Measurements from ENCODE around the gene ITPRIPL1. TPM values are rescaled to one million over a fixed set of nuclear protein-coding genes. Genes with fewer than 3 reads are reported as not detected.

Gene ITPRIPL1
- total and polyA plus RNA-seq, 9 donors: 0.11 to 1.2 (median 0.46) TPM

GRCh38 chr2:96315005-96315399, 10.1 kb upstream of the ITPRIPL1 start:
- intact Hi-C loops (cut with DNase I): no loop called here
- H3K9me3 ChIP-seq: no peaks in the 10 kb centered on the region
- H3K4me1 ChIP-seq (ENCODE audit: insufficient read depth): no peaks in the 10 kb centered on the region
- no peak overlapping the region for H3K4me3 ChIP-seq
- H3K36me3 ChIP-seq: no peaks in the 10 kb centered on the region
- 64 to 67% (median 66%) methylated on average over 3 of the region's 3 CpGs for WGBS, 3 donors
- no peak overlapping the region for H3K27ac ChIP-seq
- no peaks in the 10 kb centered on the region for H3K27me3 ChIP-seq
- no peak for TF ChIP-seq CTCF (IDR thresholded peaks at IDR 0.05)
- no peak for DNase-seq

DNA sequence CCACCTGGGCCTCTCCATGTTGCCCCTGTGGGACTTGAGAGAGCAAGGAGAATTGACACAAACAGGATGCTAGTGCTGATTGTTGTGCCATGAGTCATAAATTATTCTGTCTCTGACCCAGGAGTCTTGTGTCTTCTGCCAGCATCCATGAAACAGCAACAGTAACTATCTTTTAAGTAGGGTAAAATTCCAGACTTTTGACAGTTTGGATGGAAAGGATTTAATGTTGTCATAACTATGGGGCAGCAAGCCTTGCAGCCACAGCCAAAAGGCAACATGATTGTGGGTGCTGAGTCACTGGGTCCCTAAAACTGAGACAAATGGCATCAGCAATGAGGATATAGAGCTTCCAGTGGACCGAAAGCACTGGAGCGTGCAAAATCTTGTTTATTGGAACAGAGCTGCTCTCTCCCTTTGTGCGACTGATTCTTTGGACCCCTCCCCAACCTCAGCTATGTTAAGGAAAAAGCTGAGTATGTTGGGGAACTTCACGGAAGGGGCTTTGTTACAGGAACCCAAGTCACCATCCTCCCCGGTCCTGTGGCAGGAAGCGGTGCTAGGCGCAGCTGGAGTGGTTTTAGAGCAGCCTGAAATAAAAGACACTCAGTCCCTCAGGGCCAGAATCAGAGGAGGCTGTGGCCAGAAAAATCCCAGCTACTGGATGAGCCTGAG, 9.6 kb upstream of the ITPRIPL1 start:
- 62 to 79% (median 68%) methylated on average over 7 of the region's 7 CpGs for WGBS, 3 donors
- H3K4me1 ChIP-seq (ENCODE audit: insufficient read depth): no peaks in the 10 kb centered on the region
- no peaks in the 10 kb centered on the region for H3K9me3 ChIP-seq
- TF ChIP-seq CTCF (IDR thresholded peaks at IDR 0.05) (no peak), EP300 (IDR thresholded peaks at IDR 0.05) (no peak), POLR2A (IDR thresholded peaks at IDR 0.05) (no peak)
- no peak overlapping the region for H3K27ac ChIP-seq
- no peak overlapping the region for H3K4me3 ChIP-seq
- no peak for DNase-seq
- no peaks in the 10 kb centered on the region for H3K36me3 ChIP-seq
- intact Hi-C loops (cut with DNase I): no loop called here
- H3K27me3 ChIP-seq: no peaks in the 10 kb centered on the region

- intact Hi-C loops (cut with DNase I): no loop called here
- H3K4me1 ChIP-seq (ENCODE audit: insufficient read depth): no peaks in the 10 kb centered on the region
- TF ChIP-seq CTCF (IDR thresholded peaks at IDR 0.05): no peak
- no peak for TF ChIP-seq POLR2A (IDR thresholded peaks at IDR 0.05)
- TF ChIP-seq EP300 (IDR thresholded peaks at IDR 0.05): no peak
- H3K27ac ChIP-seq: no peak overlapping the region
- H3K9me3 ChIP-seq: no peaks in the 10 kb centered on the region
- no peak for DNase-seq
- no peaks in the 10 kb centered on the region for H3K27me3 ChIP-seq
- no peaks in the 10 kb centered on the region for H3K36me3 ChIP-seq
- H3K4me3 ChIP-seq: no peak overlapping the region
Measured at GRCh38 chr2:96316999-96317398, 8.1 kb upstream of the ITPRIPL1 start.

DNA sequence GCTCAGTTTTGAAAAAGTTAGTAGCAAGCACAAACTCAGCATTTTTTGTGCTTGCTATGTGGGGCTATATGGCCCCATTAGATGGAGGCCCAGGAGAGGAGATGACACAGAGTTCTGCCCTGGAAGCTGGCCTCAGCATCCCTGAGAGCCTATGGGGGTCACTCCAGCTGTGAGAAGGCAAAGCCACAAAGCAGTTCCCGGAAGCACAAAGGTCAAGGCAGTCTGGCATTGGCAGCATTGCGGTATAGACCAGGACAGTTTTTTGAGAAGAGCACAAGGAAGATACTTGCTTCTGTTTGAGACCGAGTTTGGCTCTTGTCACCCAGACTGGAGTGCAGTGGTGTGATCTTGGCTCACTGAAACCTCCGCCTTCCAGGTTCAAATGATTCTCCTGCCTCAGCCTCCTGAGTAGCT, 7.5 kb upstream of the ITPRIPL1 start:
- intact Hi-C loops (cut with DNase I): no loop called here
- H3K36me3 ChIP-seq: no peaks in the 10 kb centered on the region
- no peak for DNase-seq
- H3K4me1 ChIP-seq (ENCODE audit: insufficient read depth): no peaks in the 10 kb centered on the region
- no peaks in the 10 kb centered on the region for H3K9me3 ChIP-seq
- TF ChIP-seq CTCF (IDR thresholded peaks at IDR 0.05) (no peak), POLR2A (IDR thresholded peaks at IDR 0.05) (no peak), EP300 (IDR thresholded peaks at IDR 0.05) (no peak)
- H3K27me3 ChIP-seq: no peaks in the 10 kb centered on the region
- WGBS, 3 donors: 88 to 97% (median 91%) methylated on average over 4 of the region's 4 CpGs
- no peak overlapping the region for H3K27ac ChIP-seq
- no peak overlapping the region for H3K4me3 ChIP-seq

Data from ovary (tissue), 9 donors.